Activated CD4-positive, alpha-beta T cell treated with anti-CD3 and anti-CD28 coated beads, Interleukin-2, amount 50 U/mL, for 16 hours (primary cell): ENCODE results near the gene VWA8.
"Not testable (repeated sequence)": the region's sequence is repeated elsewhere in the genome, so short reads cannot be mapped to it uniquely, and the experiment has no call there.

Experiments
- DNase-seq: peaks from one replicate; pipeline ENCODE4 v3.0.0-alpha.2; 2020

Gene VWA8

GRCh38 chr13:41962994-41963393, 2.1 kb upstream of the VWA8 start:
- peak; percentile 75 for DNase-seq

- no peak for DNase-seq
Observed at GRCh38 chr13:41961466-41961760, 504 bp upstream of the VWA8 start.

GRCh38 chr13:41960211-41960636, 685 bp downstream of the VWA8 start:
- DNase-seq: peak; percentile 6

- no peak for DNase-seq
Observed at GRCh38 chr13:41956272-41956671, 4.6 kb downstream of the VWA8 start.

GRCh38 chr13:41955605-41956004, 5.3 kb downstream of the VWA8 start:
- DNase-seq: no peak

- DNase-seq: no peak
Observed at GRCh38 chr13:41954226-41954625, 6.7 kb downstream of the VWA8 start.

GRCh38 chr13:41952749-41953148, 8.2 kb downstream of the VWA8 start:
- no peak for DNase-seq

GRCh38 chr13:41949104-41949503, 11.8 kb downstream of the VWA8 start:
- not testable (repeated sequence) for DNase-seq

- no peak for DNase-seq
Observed at GRCh38 chr13:41945926-41946325, 15.0 kb downstream of the VWA8 start.

GRCh38 chr13:41944635-41945397, 16.1 kb downstream of the VWA8 start:
- no peak for DNase-seq

GRCh38 chr13:41944229-41944628, 16.7 kb downstream of the VWA8 start:
- DNase-seq: no peak

GRCh38 chr13:41942462-41943094, 18.3 kb downstream of the VWA8 start:
- DNase-seq: no peak

GRCh38 chr13:41941174-41941573, 19.7 kb downstream of the VWA8 start:
- DNase-seq: no peak

GRCh38 chr13:41939398-41939797, 21.5 kb downstream of the VWA8 start:
- no peak for DNase-seq

- no peak for DNase-seq
Observed at GRCh38 chr13:41938918-41939317, 22.0 kb downstream of the VWA8 start.

GRCh38 chr13:41937388-41937787, 23.5 kb downstream of the VWA8 start:
- no peak for DNase-seq

GRCh38 chr13:41935501-41935900, 25.4 kb downstream of the VWA8 start:
- DNase-seq: no peak

- no peak for DNase-seq
Observed at GRCh38 chr13:41934994-41935393, 25.9 kb downstream of the VWA8 start.

GRCh38 chr13:41934120-41934519, 26.8 kb downstream of the VWA8 start:
- DNase-seq: no peak

GRCh38 chr13:41931337-41931736, 29.6 kb downstream of the VWA8 start:
- DNase-seq: no peak

- DNase-seq: no peak
Observed at GRCh38 chr13:41930154-41930553, 30.8 kb downstream of the VWA8 start.

- no peak for DNase-seq
Observed at GRCh38 chr13:41928323-41928722, 32.6 kb downstream of the VWA8 start.

GRCh38 chr13:41925014-41925413, 35.9 kb downstream of the VWA8 start:
- DNase-seq: no peak

GRCh38 chr13:41922894-41923293, 38.0 kb downstream of the VWA8 start:
- DNase-seq: not testable (repeated sequence)
